Measurements from ENCODE around the gene SHROOM1.

The SHROOM1 gene

GRCh38 chr5:132849347-132849746, 18.9 kb upstream of the SHROOM1 start:
- DNase-seq = no peak

- DNase-seq = no peak
Measured at GRCh38 chr5:132848270-132848669, 17.8 kb upstream of the SHROOM1 start.

DNA sequence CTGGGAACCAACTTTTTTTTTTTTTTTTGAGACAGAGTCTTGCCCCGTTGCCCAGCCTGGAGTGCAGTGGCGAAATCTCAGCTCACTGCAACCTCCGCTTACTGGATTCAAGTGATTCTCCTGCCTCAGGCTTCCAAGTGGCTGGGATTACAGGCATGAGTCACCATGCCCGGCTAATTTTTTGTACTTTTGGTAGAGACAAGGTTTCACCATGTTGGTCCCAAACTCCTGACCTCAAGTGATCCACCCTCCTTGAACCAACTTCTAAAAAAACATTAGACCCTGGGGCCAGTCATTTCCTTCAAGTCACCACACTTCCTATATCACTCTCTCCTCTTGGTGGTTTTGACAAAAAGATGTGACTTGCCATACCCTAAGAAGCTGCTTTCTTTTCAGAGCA, 10.9 kb upstream of the SHROOM1 start:
- DNase-seq = no peak

DNA sequence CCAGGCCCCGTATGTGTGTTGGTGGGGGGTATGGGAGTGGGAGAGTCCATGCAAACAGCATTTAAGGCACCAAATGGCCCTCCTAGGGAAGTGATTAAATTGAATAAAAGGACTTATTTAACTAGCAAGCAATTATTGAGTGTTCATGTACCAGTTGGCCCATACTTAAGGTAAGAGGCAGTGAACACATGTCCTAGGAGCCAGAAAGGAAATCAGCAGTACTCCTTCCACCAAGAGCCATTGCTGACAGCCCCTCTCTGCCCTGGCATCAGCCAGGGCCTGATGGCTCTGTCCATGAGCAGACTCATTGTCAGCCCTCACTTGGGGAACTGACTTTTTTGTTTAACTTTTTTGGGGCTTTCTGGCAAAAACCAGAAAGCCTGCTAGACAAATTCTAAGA, 10.4 kb upstream of the SHROOM1 start:
- DNase-seq = no peak

DNA sequence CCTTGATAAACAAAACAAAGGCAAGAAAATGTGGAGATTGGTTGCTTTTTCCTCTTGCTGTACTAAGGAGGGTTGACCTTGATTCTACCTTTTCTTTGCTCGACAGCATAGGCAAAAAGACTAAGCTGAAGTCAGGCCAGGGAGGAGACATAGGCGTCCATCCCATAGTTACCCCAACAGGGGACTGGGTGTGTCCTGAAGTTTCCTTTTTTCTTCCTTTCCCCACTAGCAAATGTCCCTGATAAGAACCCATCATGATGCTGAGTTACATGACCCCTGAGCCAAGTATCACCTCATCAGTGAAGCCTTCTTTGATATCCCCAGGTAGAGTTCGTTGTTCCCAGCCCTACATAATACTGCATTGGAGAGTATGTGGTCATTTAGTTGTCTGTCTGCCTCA, 9.9 kb upstream of the SHROOM1 start:
- DNase-seq = no peak

GRCh38 chr5:132839426-132840301, 9.2 kb upstream of the SHROOM1 start:
- no peak for DNase-seq

DNA sequence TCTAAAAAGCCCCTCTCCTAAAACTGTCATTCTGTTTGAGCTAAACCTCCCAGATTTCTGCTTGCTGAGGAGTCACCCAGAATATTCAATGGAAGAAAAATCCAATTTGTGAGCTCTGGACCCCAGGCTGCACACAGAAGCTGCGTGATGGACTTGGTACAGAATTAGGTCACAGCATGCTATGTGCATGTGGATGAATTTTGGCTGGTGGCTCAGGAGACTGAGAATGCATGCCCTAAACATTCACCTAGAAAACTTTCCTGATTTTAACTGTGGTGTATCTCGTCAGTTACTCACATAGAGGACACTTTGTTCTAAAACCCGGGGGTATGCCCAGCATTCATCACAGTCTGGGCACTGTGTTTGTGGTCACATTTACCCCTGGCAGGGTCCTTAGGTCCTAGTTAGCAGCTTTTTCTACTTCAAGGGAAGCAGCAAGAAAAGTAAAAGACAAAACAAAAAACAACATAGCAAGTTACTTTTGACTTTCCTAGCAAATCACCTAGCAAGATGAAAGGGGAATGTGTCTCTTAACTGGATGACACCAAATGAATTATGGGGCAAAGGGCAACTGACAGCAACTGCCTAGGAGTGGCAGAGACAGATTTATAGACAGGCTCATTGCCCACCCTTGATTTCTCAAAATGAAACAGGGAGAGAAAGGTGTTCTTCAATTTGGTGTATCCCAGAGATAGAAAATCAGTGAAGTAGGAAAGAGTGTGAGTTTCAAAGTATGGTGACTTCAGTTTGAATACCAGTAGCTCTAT, 8.3 kb upstream of the SHROOM1 start:
- DNase-seq = no peak

GRCh38 chr5:132837868-132838267, 7.4 kb upstream of the SHROOM1 start:
- DNase-seq = no peak

- DNase-seq = no peak
Measured at GRCh38 chr5:132836852-132837251, 6.4 kb upstream of the SHROOM1 start.

GRCh38 chr5:132834057-132834456, 3.6 kb upstream of the SHROOM1 start:
- no peak for DNase-seq

GRCh38 chr5:132832612-132833011, 2.2 kb upstream of the SHROOM1 start:
- DNase-seq = no peak

GRCh38 chr5:132831095-132831860, 831 bp upstream of the SHROOM1 start:
- no peak for DNase-seq

DNA sequence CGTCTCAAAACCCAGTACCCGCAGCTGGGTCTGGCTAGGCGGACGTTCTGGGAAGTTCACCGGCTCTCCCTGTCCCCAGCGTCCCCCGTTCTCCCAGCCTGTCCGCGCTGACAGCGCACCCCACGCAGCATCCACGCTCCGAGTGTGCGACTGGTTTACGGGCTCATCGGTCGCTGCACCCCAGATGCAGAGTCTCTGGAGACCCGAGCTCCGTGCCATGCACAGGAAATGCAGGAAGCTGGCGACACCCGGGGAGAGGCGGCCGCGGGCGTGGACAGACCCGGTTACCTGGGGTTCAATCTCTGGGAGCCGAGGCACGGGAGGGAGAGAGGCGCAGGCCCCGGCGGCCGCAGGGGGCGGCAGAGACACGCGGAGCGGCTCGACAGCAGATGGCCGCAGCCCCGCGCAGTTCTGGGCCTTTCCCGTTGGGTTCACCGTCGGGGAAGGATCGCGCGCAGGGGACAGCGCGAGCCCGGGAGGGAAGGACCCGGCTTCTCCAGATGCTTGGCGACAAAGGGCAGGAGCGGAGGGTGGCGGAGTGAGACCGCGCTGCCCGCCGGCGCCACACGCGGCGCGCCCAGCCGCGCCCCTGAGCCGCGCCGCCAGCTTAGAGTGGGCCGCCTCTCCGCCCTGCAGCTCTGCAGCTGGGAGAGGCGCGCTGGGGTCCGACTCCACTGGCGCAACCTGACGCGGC, 558 bp downstream of the SHROOM1 start:
- peak; percentile 73 for DNase-seq

DNA sequence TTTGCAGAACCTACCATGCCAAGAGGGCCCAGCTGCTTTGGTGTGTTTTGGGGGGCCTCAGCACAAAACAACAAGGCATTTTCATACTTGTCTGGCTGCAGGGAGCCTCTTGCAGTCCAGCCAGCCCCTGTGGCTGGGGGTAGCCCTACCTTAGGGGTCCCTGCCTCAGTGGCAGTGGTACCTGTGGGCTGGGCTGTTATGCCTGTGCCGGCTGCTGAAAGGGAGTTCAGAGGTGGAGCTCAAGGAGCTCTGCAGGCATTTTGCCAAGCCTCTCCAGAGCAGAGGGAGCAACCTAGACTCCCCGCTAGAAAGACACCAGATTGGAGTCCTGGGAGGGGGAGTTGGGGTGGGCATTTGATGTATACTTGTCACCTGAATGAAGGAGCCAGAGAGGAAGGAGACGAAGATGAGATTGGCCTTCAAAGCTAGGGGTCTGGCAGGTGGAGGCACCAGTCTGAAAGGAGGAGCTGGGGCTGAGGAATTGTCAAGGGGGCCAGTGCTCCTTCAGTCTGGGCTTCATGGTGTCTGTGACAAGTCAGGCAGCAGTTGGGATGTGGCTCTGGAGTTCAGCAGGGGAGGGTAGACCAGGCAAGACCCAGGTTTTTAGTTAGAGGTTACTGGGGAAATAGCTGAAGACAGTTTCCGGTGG, 1.5 kb downstream of the SHROOM1 start:
- no peak for DNase-seq

DNA sequence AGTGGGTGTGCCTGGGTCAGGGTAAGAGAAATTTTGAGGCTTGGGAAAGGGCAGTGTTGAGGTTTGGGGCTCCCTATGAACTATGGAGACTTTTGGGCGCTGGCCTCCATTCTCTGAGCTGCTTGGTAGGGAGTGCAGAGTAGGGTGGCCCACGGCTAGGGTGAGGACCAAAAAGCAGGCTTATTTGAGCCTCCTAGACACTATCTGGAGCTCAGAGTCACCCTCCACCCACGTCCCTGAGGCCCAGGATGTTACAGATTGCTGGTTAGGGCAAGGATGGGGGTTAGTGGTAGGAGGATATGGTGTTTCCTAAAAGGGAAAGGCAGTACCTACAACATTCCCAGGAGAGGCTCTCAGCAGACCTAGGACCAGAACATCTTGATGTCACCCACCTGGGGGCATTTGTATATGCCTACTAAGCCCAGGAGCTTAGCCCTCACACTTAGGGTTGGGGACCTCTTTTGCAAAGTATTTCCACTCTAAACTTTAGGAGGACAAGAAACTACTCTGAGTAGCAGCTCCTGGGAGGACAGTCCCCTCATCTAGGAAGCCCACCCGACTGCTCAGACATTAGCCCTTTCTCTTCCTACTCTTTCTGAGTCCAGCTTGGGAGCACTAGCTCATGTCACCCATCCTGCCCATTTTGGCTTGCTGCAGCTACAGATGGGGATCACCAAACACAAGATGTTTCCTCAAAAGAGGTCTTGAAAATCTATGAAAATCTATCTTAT, 2.3 kb downstream of the SHROOM1 start:
- DNase-seq = no peak

DNA sequence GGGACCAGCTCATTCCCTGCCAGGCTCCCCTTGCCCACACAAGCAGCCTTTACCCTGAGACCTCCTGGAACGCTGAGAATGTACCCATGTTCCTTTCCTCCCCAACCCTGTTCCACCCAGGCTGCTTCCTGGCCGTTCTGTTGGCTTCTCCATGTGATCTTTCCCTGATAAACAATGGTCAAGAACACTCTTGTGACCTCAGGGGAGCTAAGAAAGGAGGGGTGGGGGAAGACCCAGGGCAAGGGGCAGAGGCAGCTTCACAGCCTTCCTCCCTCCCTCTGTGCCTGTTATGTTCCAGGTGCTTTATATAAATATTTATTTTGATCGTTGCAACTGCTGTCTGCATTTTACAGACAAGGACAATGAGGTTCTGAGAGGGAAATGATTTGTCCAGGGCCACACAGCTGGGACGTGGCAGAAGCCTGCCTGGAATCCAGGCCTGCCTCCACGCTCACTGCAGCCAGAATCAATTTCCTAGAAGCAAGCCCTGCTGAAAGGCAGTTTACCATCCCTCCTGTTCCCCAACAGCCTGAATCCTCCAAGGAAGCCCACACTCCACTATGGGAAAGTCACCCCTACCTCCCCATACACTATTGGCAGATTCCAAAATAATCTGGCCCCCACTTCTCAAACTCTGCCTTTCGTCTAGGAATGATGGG, 3.9 kb downstream of the SHROOM1 start:
- no peak for DNase-seq

DNA sequence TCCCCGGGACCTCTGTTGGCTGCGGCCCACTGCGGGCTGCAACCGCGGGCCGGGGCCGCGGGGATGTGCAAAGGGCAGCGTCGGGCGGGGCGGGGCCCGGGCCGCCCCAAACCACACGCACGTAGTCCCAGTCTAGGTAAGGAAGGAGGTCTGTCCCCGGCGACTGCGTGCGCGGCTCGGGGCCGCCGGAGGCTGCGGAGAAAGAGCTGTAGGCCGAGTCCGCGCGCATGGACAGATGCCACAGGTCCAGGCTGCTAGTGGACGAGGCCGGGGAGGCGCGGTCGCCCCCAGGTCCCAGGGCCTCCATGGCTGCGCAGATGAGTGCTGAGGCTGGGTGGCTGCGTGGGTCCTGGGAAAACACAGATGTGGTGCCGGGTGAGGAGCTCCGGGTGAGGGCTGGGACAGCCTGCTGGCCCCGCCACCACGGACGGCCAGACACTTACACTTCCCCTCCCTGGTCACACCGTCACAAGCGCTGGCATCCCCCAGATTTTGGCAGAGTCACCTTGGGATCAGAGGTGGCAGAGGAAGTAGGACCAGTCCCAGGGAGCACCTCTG, 4.5 kb downstream of the SHROOM1 start:
- DNase-seq = no peak

- DNase-seq = no peak
Measured at GRCh38 chr5:132825033-132825833, 5.2 kb downstream of the SHROOM1 start.

DNA sequence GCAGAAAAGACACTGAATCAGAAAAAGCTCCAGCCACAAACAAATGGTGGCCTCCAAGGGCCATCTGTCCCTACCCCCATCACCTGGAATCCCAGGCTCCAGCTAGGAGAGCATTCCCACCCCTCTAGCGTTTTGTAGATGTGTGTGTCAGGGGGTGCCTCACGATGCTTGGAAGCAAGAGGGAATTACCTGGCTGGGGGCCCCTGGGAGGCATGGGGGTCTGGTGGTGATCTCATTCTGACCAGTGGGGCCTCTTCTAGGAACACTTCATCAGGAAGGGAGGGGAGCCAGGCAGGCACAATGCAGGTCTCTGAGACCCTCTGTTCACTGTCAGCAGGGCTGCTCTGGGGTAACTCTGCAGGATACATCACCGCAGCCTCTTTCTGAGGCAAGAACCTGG, 6.0 kb downstream of the SHROOM1 start:
- DNase-seq = no peak

Data from CD4-positive, alpha-beta T cell treated with Interleukin-10 for 1 hour (primary cell).